Lower leg skin (tissue), 3 donors: ENCODE data around the gene ZNF213.

Source experiments
- CTCF ChIP-seq, 3 donors: fragments of 450-650 bp; IDR thresholded peaks; one replicate each; pipeline ENCODE4 v1.5.1; 2016; ENCODE audit warnings: antibody characterized with exemption in 3 of 3, mild to moderate bottlenecking in 3 of 3, moderate library complexity in 2 of 3
- POLR2A ChIP-seq, 2 donors: fragments of 450-650 bp; IDR thresholded peaks; one replicate each; pipeline ENCODE4 v1.6.1; 2016 to 2017; ENCODE audit warnings: antibody characterized with exemption in 2 of 2, mild to moderate bottlenecking in 1 of 2, moderate library complexity in 1 of 2

GRCh38 chr16:3123986-3124886 is 10.6 kb upstream of the ZNF213 start:
- TF ChIP-seq CTCF (IDR thresholded peaks at IDR 0.05) (no peak), POLR2A (IDR thresholded peaks at IDR 0.05) (no peak)
